Activated CD4-positive, CD25-positive, alpha-beta regulatory T cell treated with anti-CD3 and anti-CD28 coated beads, Interleukin-2, amount 50 U/mL, for 24 hours (primary cell): ENCODE results near the gene EN2.
"Not testable (repeated sequence)": the region's sequence is repeated elsewhere in the genome, so short reads cannot be mapped to it uniquely, and the experiment has no call there.

Experiments
- ATAC-seq, 2 donors: fragments of 150-1000 bp; cut with Tn5 transposase; one replicate each; pipeline ENCODE4 v1.10.0; 2021; ENCODE audit warnings: mild to moderate bottlenecking in 1 of 2, moderate library complexity in 1 of 2

Gene EN2

DNA sequence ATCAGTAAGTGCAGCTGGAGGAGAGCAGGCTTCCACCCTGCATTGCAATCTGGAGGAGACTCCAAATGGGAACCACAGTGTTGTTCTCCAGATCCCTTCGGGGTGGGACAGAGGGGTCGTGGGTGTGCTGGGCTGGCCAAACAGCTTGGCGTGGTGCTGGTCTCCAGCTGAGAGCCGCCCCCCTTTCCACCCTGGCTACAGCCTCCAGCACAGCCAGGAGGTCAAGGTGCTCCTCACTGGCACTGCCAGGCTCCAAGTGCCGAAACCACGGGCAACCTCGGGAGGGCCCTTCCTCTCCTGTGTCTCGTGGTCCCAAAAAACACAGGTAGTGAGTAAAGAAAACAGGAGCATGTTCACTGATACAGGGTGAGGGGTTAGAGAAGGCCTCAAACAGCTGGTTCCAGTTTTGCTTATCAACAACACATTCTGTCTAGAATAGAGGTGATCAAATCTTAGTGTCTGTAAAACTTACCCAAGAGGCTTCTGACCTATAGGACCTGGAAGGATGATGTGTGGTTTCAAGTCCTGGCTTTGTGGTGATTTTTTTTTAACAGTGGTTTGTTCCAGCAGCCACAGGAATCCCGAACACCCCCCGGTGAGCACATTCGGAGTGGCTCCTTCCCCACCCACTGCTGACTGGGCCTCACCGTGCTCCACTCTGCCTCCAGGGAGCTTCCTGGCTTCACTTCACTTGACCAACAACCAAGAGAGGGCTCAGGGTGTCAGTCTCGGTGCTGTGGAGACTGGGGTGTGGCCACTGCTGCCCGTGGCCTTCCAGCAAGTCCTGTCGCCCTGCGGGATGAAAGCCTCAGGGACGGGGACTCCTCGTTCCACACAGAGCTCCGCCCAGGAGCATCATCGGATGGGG is 31.2 kb upstream of the EN2 start:
- no peak for ATAC-seq

DNA sequence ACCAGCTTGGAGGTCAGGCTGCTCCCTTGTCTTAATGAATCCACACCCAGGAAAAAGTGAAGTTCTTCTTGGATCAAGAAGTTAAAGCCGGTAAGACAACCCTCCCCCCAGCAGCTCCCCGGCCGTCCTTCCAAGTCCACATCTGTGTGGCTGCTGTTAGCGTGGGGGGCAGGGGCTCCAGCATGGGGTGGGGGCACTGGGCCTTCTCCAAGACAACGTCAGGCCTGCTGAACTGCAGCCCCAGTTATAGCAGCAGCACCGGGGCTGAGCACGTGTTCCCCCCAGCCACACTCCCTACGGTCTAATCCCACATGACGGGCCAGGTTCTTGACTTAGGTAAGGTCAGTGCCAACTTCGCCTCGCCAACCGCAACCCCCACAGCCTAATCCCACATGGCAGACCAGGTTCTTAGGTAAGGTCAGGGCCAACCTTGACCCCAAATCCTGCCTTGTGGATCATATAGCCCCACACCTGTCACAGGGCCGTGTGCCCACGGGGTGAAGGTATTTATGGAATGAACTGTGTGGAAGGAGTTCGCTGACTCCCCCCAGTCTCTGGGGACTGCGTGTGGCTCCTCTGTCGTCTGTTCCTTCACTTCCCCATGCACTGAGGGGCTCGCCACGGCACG is 30.4 kb upstream of the EN2 start:
- ATAC-seq: no peak

DNA sequence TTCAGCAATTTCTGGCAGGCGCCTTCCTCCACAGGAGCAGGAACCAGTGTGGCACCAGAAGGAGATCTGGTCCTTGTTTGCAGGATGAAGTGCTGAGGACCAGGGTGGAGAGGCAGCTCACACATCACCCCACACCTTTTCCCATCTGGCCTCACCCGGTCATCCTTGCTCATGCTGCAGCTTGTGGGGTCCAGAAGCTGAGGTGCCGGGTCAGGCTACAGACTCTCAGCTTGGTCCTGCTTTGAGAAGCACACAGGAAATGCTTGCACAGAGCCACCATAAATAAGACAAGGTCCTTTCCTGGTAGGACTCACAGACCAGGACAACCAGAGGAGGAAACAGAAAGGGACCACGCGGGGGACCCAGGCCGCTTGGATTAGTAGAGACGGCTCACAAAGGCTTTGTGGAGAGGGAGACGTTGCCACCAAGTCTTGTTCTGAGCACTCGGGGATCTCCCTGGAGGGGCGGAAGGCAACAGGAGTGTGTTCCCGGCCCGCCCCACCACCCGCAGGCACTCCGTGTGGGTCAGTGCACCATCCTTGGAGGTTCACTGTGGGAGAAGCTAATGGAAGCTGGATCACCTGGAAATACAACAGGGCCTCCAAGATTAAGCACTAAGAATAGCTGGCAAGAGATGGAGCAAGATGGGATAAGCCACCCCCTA is 29.6 kb upstream of the EN2 start:
- no peak for ATAC-seq

DNA sequence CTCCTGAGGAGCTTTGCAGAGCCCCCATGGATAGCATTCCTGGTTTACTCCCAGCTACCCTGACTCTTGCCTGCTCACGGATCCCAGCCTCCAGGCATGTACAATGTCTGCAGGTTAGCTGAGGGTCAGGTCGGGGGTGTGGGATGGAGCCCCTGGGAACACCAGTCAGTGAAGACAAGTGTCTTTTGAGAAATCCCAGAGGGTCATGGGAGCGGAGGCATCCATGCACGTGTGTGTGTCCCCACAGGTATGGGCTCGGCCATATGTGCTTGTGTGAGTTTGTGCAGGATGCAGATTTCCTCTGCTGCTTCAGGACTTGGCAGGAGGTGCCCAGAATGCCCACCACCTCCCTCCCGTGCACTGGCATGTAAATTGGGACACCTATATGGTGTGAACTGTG is 28.3 kb upstream of the EN2 start:
- no peak for ATAC-seq

DNA sequence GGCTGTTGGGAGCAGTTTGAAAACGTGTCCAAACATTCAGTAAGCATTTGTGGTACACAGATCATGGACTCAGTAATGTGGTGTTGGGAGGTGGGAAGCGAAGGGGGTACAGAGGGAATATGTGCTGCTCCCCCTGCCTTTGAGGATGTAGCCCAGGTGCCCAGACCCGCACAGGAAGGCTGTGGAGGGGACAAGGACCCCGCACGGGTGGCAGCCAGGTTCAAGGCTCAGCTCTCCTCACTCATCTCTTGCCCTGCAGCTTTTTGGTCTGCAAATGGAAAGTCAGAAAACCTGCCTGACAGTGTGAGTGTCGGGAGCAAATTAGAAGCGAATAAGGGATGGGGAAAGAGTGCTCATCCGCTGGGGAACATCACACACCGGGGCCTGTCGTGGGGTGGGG is 27.3 kb upstream of the EN2 start:
- ATAC-seq: no peak

DNA sequence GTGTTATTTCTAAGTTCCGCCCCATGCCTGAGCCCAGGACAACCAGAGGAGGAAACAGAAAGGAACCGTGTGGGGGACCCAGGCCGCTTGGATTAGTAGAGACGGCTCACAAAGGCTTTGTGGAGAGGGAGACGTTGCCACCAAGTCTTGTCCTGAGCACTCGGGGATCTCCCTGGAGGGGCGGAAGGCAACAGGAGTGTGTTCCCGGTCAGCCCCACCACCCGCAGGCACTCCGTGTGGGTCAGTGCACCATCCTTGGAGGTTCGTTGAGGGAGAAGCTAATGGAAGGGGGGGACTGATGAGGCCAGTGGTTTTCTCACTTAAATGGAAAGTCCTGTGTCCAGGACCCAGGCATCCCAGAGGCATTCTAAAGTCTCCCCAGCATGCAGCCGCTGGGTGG is 26.7 kb upstream of the EN2 start:
- ATAC-seq: no peak

DNA sequence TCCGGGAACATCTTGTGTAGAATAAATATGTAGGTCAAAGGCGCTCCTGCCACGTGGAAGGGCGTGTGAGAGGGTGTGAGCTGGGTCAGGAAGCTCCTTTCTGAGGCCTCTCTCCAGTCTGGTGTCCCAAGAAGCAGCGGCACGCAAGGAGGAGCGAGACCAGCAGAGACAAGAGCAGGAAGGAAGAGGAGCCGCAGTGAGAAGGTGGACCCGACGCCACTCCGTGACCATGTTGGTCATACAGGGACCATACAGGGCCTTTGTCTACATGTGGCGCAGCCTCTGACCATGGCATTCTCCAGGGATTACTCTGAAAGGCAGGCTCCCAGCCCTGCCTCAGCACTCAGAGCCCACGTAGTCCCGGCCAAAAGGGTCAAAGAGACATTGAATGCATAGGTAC is 26.2 kb upstream of the EN2 start:
- no peak for ATAC-seq

DNA sequence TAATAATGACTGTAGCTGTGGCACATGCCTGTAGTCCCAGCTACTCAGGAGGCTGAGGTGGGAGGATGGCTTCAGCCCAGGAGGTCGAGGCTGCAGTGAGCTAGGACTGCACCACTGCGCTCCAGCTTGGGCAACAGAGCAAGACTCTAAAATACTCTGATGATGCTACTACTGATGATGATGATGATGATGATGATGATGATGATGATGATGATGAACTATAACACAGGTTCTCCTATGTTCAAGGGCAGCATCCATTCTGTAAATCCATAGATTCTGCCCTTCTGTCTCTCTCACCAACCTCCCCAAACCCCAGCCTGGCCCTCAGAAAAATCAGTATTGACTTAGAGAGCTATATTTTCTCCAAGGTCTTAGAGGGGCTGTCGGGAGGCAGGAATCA is 22.8 kb upstream of the EN2 start:
- ATAC-seq: no peak

DNA sequence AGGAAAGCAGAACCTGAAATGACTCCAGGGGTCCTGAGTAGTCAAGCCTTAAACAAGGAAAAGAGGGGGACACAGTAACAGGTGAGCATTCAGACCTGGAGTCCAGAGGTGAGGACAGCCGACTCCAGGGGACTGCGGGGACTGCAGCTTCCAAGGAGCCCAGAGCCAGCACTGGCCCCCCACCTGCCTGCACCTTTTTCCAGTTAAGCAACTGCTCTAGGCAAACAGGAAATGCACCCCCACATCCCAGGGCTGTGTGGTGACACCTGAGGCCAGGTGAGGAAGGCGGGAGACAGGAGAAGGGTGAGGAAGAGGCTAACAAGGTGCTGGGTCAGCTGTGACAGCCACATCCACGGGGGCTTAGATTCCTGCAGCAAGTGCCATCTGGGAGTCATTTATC is 20.1 kb upstream of the EN2 start:
- ATAC-seq: no peak

DNA sequence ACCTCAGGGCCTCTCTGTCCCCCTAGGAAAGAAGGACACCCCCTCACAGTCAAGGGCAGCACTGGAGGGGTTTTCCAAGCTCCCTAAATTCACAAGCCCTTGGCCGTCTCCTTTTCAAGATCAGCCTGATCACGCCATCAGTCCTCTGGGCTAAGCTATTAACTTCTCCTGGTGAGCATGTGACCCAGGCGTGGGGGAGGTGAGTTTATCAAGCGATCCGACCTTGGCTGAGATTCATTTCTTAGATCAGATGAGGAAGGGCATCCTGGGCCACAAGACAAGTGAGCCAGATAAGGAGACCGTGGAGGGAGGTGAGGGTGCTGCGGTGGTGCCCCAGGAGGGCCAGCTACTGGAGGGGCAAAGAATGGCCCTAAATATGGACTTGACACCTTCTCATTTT is 19.2 kb upstream of the EN2 start:
- no peak for ATAC-seq

DNA sequence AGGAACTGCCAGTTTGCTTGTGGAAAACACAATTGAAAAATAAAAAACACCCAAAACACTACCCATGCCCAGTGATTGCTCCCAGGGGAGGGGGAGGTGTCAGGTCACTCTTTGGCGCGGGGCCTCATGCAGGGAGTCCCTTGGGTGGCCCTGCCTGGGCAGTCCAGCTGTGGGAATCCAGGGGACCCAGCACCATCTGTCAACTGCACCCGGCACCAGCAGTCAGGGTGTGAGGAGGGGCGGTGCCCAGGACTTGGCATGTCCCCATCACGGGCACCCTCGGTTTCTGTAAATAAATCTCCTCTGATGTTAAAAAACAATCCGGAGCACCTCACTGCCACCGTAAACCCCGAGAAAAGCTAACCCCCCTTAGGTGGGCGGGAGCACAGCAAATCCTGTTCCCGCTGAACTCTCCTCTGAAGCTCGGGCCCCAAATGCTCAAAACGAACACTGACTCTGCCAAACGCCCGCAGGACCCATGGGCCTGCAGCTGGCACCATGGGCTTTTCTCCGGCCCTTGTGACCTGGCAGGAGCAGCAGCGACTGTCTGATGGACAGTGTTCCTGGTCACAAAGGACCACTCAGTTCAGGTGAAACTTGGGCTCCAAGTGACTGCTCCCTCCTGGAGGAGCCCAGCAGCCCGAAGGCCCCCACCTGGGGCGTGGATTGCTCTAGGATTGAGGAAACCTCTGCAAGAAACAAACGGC is 18.5 kb upstream of the EN2 start:
- ATAC-seq: no peak

DNA sequence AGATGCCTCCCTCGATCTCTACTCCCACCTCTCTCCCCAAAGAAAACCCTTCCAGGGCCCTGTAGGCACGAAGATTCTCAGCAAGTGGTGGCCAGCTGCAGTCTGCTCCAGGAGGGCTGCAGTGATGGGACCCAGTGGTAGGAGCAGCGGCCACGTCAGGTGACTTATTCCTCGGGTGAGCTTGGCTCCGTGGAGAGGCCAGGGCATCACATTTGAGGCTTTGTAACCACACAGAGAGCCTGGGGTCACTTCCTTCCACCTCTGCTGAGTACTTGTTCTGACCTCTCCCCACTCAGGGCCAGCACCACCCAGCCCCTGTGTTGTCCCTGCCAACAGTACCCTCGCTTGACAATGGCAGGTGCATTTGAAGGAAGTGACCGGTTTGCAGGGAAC is 17.9 kb upstream of the EN2 start:
- no peak for ATAC-seq

DNA sequence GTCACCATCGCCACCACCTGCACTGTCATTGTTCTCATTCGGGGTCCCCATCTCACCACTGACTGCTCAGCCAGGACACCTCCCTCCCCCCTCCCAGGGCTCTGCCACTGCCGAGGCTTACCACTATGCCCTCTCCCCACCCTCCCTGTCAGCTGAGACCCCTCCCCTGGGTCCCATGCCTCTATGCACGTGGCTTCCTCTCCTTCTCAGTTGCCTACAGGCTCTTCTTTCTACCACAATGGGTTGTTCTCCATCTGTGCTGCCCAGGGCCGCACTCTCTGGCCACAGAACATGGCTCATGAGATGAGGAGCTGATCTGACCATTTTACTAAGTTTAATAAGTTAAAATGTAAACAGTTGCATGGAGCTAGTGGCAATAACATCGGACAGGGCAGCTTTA is 16.1 kb upstream of the EN2 start:
- no peak for ATAC-seq

DNA sequence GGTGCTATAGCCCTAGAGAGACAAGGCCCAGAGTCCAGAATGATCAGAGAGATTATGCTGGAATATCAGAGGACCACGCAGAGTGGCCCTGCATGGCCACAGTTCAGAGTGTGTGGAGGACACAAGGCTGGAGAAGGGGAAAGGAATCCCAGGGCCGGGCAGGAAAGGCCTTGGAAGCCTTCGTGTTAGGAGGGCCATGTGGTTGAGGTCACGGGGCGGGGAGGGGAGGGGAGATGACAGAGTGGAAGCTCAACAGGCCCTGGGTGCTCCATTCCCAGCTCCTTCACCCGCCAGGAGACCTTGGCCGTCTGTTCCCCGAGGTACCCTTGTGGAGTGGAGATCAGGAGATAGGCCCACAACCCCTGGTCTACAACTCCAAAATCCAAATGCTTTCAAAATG is 13.2 kb upstream of the EN2 start:
- ATAC-seq: no peak

DNA sequence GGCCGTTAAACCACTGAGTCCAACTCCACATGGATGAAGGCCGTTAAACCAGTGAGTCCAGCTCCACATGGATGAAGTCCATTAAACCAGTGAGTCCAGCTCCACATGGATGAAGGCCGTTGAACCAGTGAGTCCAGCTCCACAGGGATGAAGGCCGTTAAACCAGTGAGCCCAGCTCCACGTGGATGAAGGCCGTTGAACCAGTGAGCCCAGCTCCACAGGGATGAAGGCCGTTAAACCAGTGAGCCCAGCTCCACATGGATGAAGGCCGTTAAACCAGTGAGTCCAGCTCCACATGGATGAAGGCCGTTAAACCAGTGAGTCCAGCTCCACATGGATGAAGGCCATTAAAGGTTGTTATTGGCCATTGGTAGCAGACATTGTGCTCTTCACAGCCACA is 12.3 kb upstream of the EN2 start:
- not testable (repeated sequence) for ATAC-seq

DNA sequence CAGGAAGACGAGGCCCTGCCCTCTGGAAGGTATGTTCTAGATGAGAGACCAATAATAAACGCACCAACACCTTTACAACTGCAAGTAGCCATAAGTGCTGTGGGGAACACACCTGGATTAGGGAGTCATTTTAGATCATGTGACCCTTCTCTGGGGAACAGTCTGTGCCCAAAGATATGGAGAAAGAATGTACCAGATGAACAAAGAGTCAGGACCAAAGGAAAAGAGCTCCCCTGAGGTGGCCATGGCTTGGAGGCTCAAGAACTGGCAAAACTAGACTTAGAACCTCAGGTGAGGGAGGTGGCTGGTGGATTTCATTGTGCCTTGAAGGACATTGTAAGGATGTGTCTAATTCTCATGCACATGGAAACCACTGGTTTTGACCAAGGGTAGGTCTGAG is 10.3 kb upstream of the EN2 start:
- no peak for ATAC-seq

DNA sequence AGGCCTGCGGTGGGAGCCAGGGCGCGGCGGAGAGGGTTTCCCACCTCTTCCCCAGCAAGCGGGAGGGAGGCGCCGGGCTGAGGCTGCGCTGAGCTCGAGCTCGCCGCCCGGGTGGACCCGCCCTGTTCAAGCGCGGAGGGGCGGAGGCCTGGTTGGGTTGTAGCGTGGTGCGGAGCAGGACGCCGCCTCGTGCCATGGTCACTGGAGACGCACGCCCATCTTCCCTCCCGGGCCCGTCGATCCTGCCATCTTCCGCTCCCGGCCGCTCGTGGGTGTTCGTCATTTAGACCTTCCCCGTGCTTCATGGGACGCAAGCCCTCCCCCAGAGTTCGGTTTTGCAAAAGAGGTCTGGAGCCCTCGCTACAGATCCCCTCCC is 9.3 kb upstream of the EN2 start:
- no peak for ATAC-seq

DNA sequence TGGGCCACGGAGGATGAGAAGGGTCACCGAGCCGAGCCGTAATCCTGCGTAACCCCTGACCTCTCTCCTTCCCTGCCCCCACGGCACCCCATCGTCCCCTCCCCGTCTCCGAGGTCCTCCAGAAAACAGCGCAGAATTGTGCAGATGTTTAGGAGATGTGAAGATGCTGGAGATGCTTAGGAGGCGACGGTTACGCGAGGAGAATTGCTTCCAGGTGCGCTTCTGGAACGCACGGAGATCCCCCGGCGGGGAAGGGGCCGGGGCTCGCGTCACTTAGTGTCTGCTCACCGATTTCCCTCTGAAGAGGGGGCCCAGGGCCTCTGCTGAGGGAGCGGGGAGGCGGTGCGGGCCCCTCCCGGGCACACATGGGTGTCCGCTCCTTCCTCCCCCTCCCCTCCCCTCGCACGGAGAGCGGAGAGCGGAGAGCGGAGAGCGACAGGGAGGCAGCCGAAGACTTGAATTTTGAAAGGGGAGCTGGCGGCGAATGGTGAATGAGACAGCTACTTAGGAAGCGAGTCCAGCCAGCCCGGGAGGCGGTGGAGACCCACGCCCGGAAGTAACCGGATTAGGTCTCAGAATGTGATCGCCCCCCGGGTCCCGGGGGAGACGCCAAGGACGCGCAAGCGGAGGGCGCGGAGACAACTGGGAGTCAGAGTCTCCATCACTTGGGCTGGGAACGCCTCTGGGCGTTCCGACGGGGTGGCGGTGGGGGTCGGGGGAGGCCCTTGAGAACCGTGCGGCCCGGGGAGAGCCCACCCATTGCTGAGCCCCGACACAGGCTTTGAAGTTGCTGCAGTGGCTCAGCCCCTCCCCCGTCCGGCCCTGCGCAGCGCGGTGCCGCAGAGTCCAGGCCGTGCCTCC is 8.7 kb upstream of the EN2 start:
- no peak for ATAC-seq

DNA sequence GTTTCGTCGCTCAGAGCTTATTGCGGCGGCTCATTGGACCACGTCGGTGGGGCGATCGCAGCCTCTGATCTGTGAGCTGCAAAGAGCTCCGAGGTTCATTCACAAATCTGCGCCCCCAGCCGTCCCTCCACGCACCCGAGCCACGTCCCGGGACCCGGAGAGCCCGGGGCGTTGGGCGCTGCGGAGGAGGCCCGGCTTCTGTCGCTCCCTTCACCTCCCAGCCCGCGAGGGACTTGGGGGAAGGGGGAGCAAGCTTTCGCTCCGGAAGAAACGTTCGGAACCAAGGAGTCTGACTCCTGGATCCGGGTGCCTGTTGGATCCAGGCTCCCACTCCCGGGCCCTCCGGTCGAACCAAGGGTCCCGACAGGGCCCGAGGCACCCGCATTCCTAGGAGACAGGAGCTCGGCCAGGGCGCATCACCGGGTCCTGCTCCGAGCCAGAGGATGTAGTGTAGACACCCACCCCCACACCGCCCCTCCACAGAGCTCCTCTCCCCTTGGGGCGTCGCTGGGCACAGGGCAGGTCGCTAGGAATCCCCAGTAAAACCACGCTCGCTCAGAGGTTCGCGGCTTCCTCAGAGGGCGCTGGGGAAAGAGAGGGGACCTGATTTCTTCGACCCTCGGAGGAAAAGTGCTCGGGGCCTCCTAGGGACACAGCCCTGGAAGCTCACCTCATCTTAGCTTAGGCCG is 7.9 kb upstream of the EN2 start:
- ATAC-seq: no peak

DNA sequence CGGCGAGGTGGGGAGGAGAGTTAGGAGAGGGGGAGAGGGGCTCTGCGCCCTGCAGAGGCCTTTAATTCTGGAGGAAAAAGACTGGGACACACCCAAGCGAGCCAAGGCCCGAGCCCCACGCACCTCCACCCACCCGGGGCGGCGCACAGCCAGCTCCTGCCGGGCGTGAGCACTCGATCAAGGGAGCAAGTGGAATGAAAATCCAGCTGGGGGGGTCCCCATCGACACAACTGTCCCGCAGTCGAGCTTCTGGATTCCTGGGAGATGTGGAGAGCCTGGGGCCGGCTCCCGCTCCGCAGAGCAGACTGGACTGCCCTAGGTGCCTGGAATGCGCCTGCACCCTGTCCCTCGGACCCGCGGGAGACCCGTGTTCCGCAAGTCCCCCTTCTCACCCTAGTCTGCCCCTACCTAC is 7.4 kb upstream of the EN2 start:
- ATAC-seq: no peak

DNA sequence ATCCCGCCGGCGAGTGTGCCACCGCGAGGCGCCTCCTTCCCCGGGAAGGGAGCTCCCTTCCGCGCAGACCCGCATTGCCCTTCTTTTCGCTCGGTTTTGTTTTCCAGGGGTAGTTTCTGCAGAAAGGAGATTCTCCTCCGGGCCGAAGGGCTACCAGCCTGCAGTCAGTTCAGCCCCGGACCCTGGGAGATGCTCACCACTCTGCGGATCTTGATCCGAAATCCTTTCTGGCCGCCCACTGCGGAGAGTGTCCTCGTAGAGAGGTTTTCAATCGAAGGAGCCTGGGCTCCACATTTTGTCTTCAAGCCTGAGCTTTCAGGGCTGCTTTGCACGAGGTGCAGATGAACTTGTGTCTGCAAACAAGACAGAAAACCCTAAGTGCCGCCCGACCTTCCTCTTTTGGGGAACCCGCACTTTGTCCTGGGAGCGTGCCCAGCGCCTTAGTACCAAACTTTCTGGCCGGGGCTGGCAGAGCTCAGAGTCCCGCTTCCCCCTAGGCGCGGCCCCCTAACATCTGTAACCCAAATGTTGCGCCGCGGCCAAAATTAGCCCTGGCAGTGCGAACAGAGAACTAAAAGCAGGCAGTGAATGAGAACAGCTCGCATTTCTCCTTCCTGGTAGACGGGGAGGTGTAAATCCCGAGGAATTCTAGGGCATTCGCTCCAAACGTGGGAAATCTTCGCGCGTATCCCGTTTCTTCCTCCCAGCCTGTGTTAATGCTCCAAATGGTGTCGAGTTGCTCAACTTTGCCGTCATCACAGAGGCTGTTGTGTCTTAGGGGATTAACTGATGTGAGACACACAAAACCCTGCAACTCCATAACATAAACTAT is 6.7 kb upstream of the EN2 start:
- no peak for ATAC-seq
